Rectal smooth muscle tissue (tissue), 1 donor: ENCODE data around the gene CAPN9.

ENCODE experiments used
- H3K27ac ChIP-seq: one replicate; pipeline ENCODE4 v1.7.0; 2013; ENCODE audit warnings: low read depth, low read length, inconsistent platforms
- H3K27me3 ChIP-seq: one replicate; pipeline ENCODE4 v1.7.0; 2013; ENCODE audit warnings: low read length; ENCODE audit not compliant: control insufficient read depth, insufficient read depth
- H3K36me3 ChIP-seq: one replicate; pipeline ENCODE4 v1.7.0; 2013; ENCODE audit warnings: low read length; ENCODE audit not compliant: control insufficient read depth, insufficient read depth
- H3K4me1 ChIP-seq: one replicate; pipeline ENCODE4 v1.7.0; 2013; ENCODE audit warnings: low read length; ENCODE audit not compliant: control insufficient read depth, insufficient read depth
- H3K4me3 ChIP-seq: one replicate; pipeline ENCODE4 v1.7.0; 2013; ENCODE audit warnings: low read length
- H3K9ac ChIP-seq: one replicate; pipeline ENCODE4 v1.7.0; 2013; ENCODE audit warnings: low read length

The CAPN9 gene

GRCh38 chr1:230743899-230744298 lies 3.3 kb upstream of the CAPN9 start:
- Histone ChIP-seq H3K27me3 (no peaks in the 10 kb centered on the region), H3K9ac (no peak overlapping the region), H3K36me3 (no peaks in the 10 kb centered on the region), H3K4me1 (no peaks in the 10 kb centered on the region), H3K4me3 (no peak overlapping the region), H3K27ac (no peak overlapping the region)

- H3K9ac ChIP-seq: no peak overlapping the region
- no peaks in the 10 kb centered on the region for H3K36me3 ChIP-seq
- no peaks in the 10 kb centered on the region for H3K27me3 ChIP-seq
- H3K27ac ChIP-seq: no peak overlapping the region
- no peak overlapping the region for H3K4me3 ChIP-seq
- no peaks in the 10 kb centered on the region for H3K4me1 ChIP-seq
Observed at GRCh38 chr1:230744382-230744781, 2.8 kb upstream of the CAPN9 start.

- no peak overlapping the region for H3K4me3 ChIP-seq
- no peaks in the 10 kb centered on the region for H3K36me3 ChIP-seq
- H3K4me1 ChIP-seq: no peaks in the 10 kb centered on the region
- H3K9ac ChIP-seq: no peak overlapping the region
- no peak overlapping the region for H3K27ac ChIP-seq
- no peaks in the 10 kb centered on the region for H3K27me3 ChIP-seq
Observed at GRCh38 chr1:230745071-230745470, 2.1 kb upstream of the CAPN9 start.

- Histone ChIP-seq H3K4me3 (no peak overlapping the region), H3K27ac (no peak overlapping the region), H3K9ac (no peak overlapping the region), H3K4me1 (no peaks in the 10 kb centered on the region), H3K27me3 (no peaks in the 10 kb centered on the region), H3K36me3 (no peaks in the 10 kb centered on the region)
Observed at GRCh38 chr1:230746617-230747016, 571 bp upstream of the CAPN9 start.

GRCh38 chr1:230747890-230748800 lies 957 bp downstream of the CAPN9 start:
- Histone ChIP-seq H3K27ac (no peak overlapping the region), H3K4me3 (no peak overlapping the region), H3K4me1 (no peaks in the 10 kb centered on the region), H3K9ac (no peak overlapping the region), H3K36me3 (no peaks in the 10 kb centered on the region), H3K27me3 (no peaks in the 10 kb centered on the region)

GRCh38 chr1:230749150-230749549 lies 2.0 kb downstream of the CAPN9 start:
- H3K9ac ChIP-seq: no peak overlapping the region
- no peaks in the 10 kb centered on the region for H3K36me3 ChIP-seq
- H3K4me3 ChIP-seq: no peak overlapping the region
- no peaks in the 10 kb centered on the region for H3K27me3 ChIP-seq
- H3K27ac ChIP-seq: no peak overlapping the region
- no peaks in the 10 kb centered on the region for H3K4me1 ChIP-seq

GRCh38 chr1:230749635-230750034 lies 2.4 kb downstream of the CAPN9 start:
- Histone ChIP-seq H3K4me1 (no peaks in the 10 kb centered on the region), H3K4me3 (no peak overlapping the region), H3K36me3 (no peaks in the 10 kb centered on the region), H3K27me3 (no peaks in the 10 kb centered on the region), H3K9ac (no peak overlapping the region), H3K27ac (no peak overlapping the region)

- H3K4me1 ChIP-seq: no peaks in the 10 kb centered on the region
- no peak overlapping the region for H3K9ac ChIP-seq
- no peak overlapping the region for H3K27ac ChIP-seq
- no peak overlapping the region for H3K4me3 ChIP-seq
- H3K27me3 ChIP-seq: no peaks in the 10 kb centered on the region
- H3K36me3 ChIP-seq: no peaks in the 10 kb centered on the region
Observed at GRCh38 chr1:230750576-230750975, 3.4 kb downstream of the CAPN9 start.

GRCh38 chr1:230750986-230751625 lies 3.9 kb downstream of the CAPN9 start:
- Histone ChIP-seq H3K4me3 (no peak overlapping the region), H3K27me3 (no peaks in the 10 kb centered on the region), H3K36me3 (no peaks in the 10 kb centered on the region), H3K27ac (no peak overlapping the region), H3K9ac (no peak overlapping the region), H3K4me1 (no peaks in the 10 kb centered on the region)

GRCh38 chr1:230752407-230752806 lies 5.2 kb downstream of the CAPN9 start:
- Histone ChIP-seq H3K27me3 (no peaks in the 10 kb centered on the region), H3K36me3 (no peaks in the 10 kb centered on the region), H3K4me1 (no peaks in the 10 kb centered on the region), H3K4me3 (no peak overlapping the region), H3K27ac (no peak overlapping the region), H3K9ac (no peak overlapping the region)

- Histone ChIP-seq H3K27ac (peak overlapping the region; percentile 10), H3K36me3 (no peaks in the 10 kb centered on the region), H3K4me1 (no peaks in the 10 kb centered on the region), H3K27me3 (no peaks in the 10 kb centered on the region), H3K9ac (no peak overlapping the region), H3K4me3 (peak overlapping the region; percentile 43)
Observed at GRCh38 chr1:230753191-230753585, 6.0 kb downstream of the CAPN9 start.

GRCh38 chr1:230753586-230754251 lies 6.5 kb downstream of the CAPN9 start:
- Histone ChIP-seq H3K4me1 (no peaks in the 10 kb centered on the region), H3K9ac (no peak overlapping the region), H3K27me3 (no peaks in the 10 kb centered on the region), H3K4me3 (peak overlapping the region; percentile 43), H3K36me3 (no peaks in the 10 kb centered on the region), H3K27ac (peak overlapping the region; percentile 10)
